Activated CD4-positive, alpha-beta memory T cell treated with anti-CD3 and anti-CD28 coated beads, Interleukin-2, amount 10 ng/mL, durations not matched to agents 7 days and 5 days (primary cell): Measurements from ENCODE around the gene MEGF11. TPM values are rescaled to one million over a fixed set of nuclear protein-coding genes. Genes with fewer than 3 reads are reported as not detected.

Source experiments
- CTCF ChIA-PET: fragments of 350-600 bp; sonication (Branson Sonifier 250); formaldehyde crosslinking; loops from one replicate; lab custom pipeline; 2021; ENCODE audit warnings: antibody characterized with exemption, inconsistent platforms; lab: Charles Lee
- POLR2A ChIA-PET: fragments of 350-600 bp; sonication (Branson Sonifier 250); formaldehyde crosslinking; loops from one replicate; lab custom pipeline; 2021; ENCODE audit warnings: antibody characterized with exemption; lab: Charles Lee
- DNase-seq: peaks from one replicate; pipeline ENCODE4 v3.0.0-alpha.2; 2020
- H3K27ac Mint-ChIP-seq: one replicate; pipeline ENCODE4 v1.8.0; 2021; ENCODE audit warnings: mild to moderate bottlenecking, mixed read lengths
- H3K27me3 Mint-ChIP-seq: one replicate; pipeline ENCODE4 v1.8.0; 2021; ENCODE audit warnings: mixed read lengths
- H3K36me3 Mint-ChIP-seq: one replicate; pipeline ENCODE4 v1.8.0; 2021; ENCODE audit warnings: low read depth, mixed read lengths
- H3K4me1 Mint-ChIP-seq: one replicate; pipeline ENCODE4 v1.8.0; 2021; ENCODE audit warnings: mixed read lengths
- H3K4me3 Mint-ChIP-seq: one replicate; pipeline ENCODE4 v1.8.0; 2021; ENCODE audit warnings: mild to moderate bottlenecking, mixed read lengths
- H3K9me3 Mint-ChIP-seq: one replicate; pipeline ENCODE4 v1.8.0; 2021; ENCODE audit warnings: mixed read lengths
- total RNA-seq, 2 experiments: library from RNA; stranded (reverse); gene quantifications; one replicate each; pipeline ENCODE4 v1.2.3, GENCODE V29; 2021

Gene MEGF11
- total RNA-seq, 2 experiments from 2014 or later = not detected

- H3K9me3 Mint-ChIP-seq = no peaks in the 10 kb centered on the region
- peaks cover 40% of the 10 kb centered on the region for H3K27me3 Mint-ChIP-seq
- no peak for DNase-seq
- ChIA-PET CTCF (no interaction called here), POLR2A (no interaction called here)
- H3K36me3 Mint-ChIP-seq = no peaks in the 10 kb centered on the region
- H3K4me1 Mint-ChIP-seq = no peaks in the 10 kb centered on the region
- no peak overlapping the region for H3K27ac Mint-ChIP-seq
- no peak overlapping the region for H3K4me3 Mint-ChIP-seq
Observed at GRCh38 chr15:66184936-66185790, 68.4 kb downstream of the MEGF11 start.

- POLR2A ChIA-PET = no interaction called here
- Mint-ChIP-seq H3K4me1 (no peaks in the 10 kb centered on the region), H3K9me3 (no peaks in the 10 kb centered on the region), H3K27ac (no peak overlapping the region), H3K4me3 (no peak overlapping the region), H3K36me3 (no peaks in the 10 kb centered on the region), H3K27me3 (peaks cover 45% of the 10 kb centered on the region)
- CTCF ChIA-PET = no interaction called here
- no peak for DNase-seq
Observed at GRCh38 chr15:66184492-66184891, 69.1 kb downstream of the MEGF11 start.

DNA sequence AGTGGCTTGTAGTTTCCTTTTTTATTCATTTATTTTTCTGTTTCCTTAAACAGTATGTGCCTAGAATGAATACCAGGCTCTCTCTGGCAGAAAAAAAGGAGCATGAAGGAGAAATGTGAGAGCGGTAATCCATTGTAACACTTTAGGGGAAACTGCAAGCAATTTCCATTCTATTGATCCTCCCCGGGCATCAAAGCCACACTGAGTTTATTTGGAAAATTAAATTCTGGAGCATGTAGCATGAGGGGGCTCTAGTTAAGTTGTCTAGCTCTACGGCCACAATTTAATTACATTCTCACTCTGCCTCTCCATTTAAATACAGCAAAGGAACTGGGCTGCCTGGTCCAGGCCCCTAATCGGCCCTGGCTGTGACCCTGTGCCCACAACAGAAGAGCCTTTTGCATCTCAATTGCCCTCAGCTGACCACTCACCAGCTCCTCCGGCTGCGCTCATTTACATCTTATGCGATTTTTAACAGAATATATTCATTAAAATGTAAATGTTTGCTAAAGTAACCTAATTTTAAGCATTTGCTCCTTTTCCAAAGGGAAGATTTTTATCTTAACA lies 72.9 kb downstream of the MEGF11 start:
- H3K4me1 Mint-ChIP-seq = no peaks in the 10 kb centered on the region
- POLR2A ChIA-PET = no interaction called here
- no peak for DNase-seq
- H3K27me3 Mint-ChIP-seq = peaks cover 60% of the 10 kb centered on the region
- H3K4me3 Mint-ChIP-seq = no peak overlapping the region
- no peak overlapping the region for H3K27ac Mint-ChIP-seq
- CTCF ChIA-PET = no interaction called here
- H3K36me3 Mint-ChIP-seq = no peaks in the 10 kb centered on the region
- H3K9me3 Mint-ChIP-seq = no peaks in the 10 kb centered on the region

GRCh38 chr15:66178531-66178910 lies 75.0 kb downstream of the MEGF11 start:
- CTCF ChIA-PET = no interaction called here
- Mint-ChIP-seq H3K9me3 (no peaks in the 10 kb centered on the region), H3K4me3 (no peak overlapping the region), H3K27ac (no peak overlapping the region), H3K27me3 (peaks cover 59% of the 10 kb centered on the region), H3K36me3 (no peaks in the 10 kb centered on the region), H3K4me1 (no peaks in the 10 kb centered on the region)
- POLR2A ChIA-PET = no interaction called here
- no peak for DNase-seq

DNA sequence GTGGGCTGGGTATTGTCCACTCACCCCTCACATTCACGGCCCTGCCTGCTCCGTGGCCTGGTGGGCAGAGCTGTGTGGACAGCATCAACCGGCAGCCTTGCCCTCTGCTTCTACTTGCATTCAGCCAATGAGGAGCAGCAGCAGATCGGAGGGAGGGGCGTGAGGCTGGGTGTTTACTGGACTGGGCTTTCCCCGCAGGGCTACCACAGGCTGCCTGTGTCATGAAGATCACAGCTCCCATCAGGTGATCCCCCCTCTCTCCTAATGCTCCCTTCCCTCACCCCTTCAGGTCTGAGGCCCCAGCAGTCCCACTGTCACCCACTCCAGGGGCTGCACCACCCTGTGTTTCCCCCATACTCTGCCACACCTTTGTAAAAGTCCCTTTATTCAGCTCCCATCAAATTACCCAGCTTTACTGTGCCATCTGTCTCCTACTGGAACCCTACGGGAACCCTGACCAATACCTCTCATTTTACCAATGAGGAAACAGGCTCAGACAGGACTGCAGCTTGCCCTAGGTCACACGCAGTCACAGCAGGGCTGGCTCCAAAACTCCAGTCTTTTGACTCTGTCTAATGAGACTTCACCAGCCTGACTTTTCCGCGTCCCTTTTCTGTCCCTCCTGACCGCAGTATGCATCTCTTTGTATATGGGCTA lies 81.1 kb downstream of the MEGF11 start:
- Mint-ChIP-seq H3K36me3 (no peaks in the 10 kb centered on the region), H3K4me3 (no peak overlapping the region), H3K27me3 (peaks cover 20% of the 10 kb centered on the region), H3K4me1 (no peaks in the 10 kb centered on the region), H3K27ac (no peak overlapping the region), H3K9me3 (no peaks in the 10 kb centered on the region)
- no peak for DNase-seq
- POLR2A ChIA-PET = no interaction called here
- CTCF ChIA-PET = no interaction called here

DNA sequence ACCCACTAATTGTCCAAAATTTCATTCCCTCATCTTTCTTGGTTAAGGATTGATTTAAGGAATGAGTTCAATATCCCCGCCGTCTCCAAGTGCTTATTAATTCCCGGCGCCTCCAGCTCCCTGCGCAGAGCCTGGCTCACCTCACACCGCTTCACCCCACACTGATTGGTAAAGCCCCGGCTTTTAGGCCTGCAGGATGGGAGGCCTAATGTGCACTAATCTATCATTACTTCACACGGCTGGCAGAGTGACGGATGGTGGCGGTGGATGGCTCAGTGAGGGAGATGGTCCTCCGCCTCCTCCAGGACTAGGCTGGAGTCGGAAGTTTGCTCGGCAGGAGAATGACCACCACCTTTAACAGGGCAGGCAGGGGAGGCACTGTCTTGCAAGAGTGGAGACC lies 81.7 kb downstream of the MEGF11 start:
- POLR2A ChIA-PET = no interaction called here
- CTCF ChIA-PET = no interaction called here
- peaks cover 20% of the 10 kb centered on the region for H3K27me3 Mint-ChIP-seq
- H3K9me3 Mint-ChIP-seq = no peaks in the 10 kb centered on the region
- no peak for DNase-seq
- H3K4me3 Mint-ChIP-seq = no peak overlapping the region
- H3K4me1 Mint-ChIP-seq = no peaks in the 10 kb centered on the region
- no peak overlapping the region for H3K27ac Mint-ChIP-seq
- no peaks in the 10 kb centered on the region for H3K36me3 Mint-ChIP-seq

DNA sequence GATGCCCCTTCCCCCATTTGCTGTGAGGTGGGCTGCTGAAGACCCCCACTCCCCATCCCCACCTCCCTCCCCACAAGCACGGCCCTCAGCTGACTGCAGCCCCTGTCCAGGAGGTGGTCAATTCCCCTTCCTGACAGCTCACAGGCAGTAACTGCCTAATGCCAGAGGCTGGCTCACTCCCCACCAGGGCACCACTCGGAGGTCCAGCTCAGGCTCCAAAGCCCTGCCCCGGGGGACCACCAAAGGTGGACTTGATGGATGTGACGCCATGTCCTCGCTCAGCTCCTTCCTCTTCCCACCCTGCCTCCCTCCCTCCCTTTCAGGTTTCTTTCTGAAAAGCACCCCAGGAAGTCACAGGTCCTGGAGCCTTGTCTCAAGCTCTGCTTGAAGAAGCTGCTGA lies 82.8 kb downstream of the MEGF11 start:
- ChIA-PET POLR2A (no interaction called here), CTCF (no interaction called here)
- Mint-ChIP-seq H3K4me1 (no peaks in the 10 kb centered on the region), H3K4me3 (no peak overlapping the region), H3K9me3 (no peaks in the 10 kb centered on the region), H3K36me3 (no peaks in the 10 kb centered on the region), H3K27me3 (peaks cover 16% of the 10 kb centered on the region), H3K27ac (no peak overlapping the region)
- no peak for DNase-seq

DNA sequence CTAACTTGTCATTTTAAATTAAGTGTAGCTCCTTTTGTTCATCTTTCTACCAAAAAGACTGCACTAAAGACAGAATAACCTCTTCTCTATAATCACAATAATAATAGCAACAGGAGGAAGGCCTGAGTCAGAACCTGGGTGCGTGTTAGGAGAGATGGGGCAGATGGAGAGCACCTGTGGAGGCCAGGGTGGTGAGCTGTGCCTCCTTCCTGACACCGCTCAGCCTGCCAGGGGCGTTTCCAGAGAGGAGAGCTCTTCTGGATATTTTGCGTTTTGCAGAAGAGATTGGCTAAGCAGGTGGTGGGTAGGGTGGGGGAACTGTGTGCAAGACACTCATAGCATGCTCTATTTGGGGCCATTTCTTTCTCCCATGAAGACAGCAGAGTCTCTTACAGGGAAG lies 83.5 kb downstream of the MEGF11 start:
- H3K36me3 Mint-ChIP-seq = no peaks in the 10 kb centered on the region
- no peak overlapping the region for H3K27ac Mint-ChIP-seq
- H3K4me1 Mint-ChIP-seq = no peaks in the 10 kb centered on the region
- ChIA-PET CTCF (no interaction called here), POLR2A (no interaction called here)
- H3K9me3 Mint-ChIP-seq = no peaks in the 10 kb centered on the region
- H3K4me3 Mint-ChIP-seq = no peak overlapping the region
- DNase-seq = no peak
- peaks cover 9% of the 10 kb centered on the region for H3K27me3 Mint-ChIP-seq

- no peak for DNase-seq
- Mint-ChIP-seq H3K4me1 (no peaks in the 10 kb centered on the region), H3K27me3 (peaks cover 5% of the 10 kb centered on the region), H3K9me3 (no peaks in the 10 kb centered on the region), H3K36me3 (no peaks in the 10 kb centered on the region), H3K27ac (no peak overlapping the region), H3K4me3 (no peak overlapping the region)
- ChIA-PET CTCF (no interaction called here), POLR2A (no interaction called here)
Observed at GRCh38 chr15:66169625-66170024, 83.9 kb downstream of the MEGF11 start.

GRCh38 chr15:66169023-66169422 lies 84.5 kb downstream of the MEGF11 start:
- Mint-ChIP-seq H3K4me3 (no peak overlapping the region), H3K36me3 (no peaks in the 10 kb centered on the region), H3K9me3 (no peaks in the 10 kb centered on the region), H3K4me1 (no peaks in the 10 kb centered on the region), H3K27me3 (no peaks in the 10 kb centered on the region), H3K27ac (no peak overlapping the region)
- CTCF ChIA-PET = no interaction called here
- POLR2A ChIA-PET = no interaction called here
- DNase-seq = no peak

GRCh38 chr15:66167854-66168253 lies 85.7 kb downstream of the MEGF11 start:
- H3K4me1 Mint-ChIP-seq = no peaks in the 10 kb centered on the region
- no peak overlapping the region for H3K27ac Mint-ChIP-seq
- no peaks in the 10 kb centered on the region for H3K36me3 Mint-ChIP-seq
- CTCF ChIA-PET = interaction anchor here (1.0 kb wide), 1 partner anchor 25 kb away, joined by 3 read pairs; no protein-coding TSS in a partner anchor
- H3K27me3 Mint-ChIP-seq = no peaks in the 10 kb centered on the region
- H3K4me3 Mint-ChIP-seq = no peak overlapping the region
- no peak for DNase-seq
- no peaks in the 10 kb centered on the region for H3K9me3 Mint-ChIP-seq
- POLR2A ChIA-PET = no interaction called here

- CTCF ChIA-PET = no interaction called here
- no peaks in the 10 kb centered on the region for H3K9me3 Mint-ChIP-seq
- DNase-seq = no peak
- no peaks in the 10 kb centered on the region for H3K36me3 Mint-ChIP-seq
- POLR2A ChIA-PET = no interaction called here
- H3K4me1 Mint-ChIP-seq = no peaks in the 10 kb centered on the region
- no peak overlapping the region for H3K4me3 Mint-ChIP-seq
- H3K27ac Mint-ChIP-seq = no peak overlapping the region
- H3K27me3 Mint-ChIP-seq = peaks cover 5% of the 10 kb centered on the region
Observed at GRCh38 chr15:66165856-66166255, 87.7 kb downstream of the MEGF11 start.

DNA sequence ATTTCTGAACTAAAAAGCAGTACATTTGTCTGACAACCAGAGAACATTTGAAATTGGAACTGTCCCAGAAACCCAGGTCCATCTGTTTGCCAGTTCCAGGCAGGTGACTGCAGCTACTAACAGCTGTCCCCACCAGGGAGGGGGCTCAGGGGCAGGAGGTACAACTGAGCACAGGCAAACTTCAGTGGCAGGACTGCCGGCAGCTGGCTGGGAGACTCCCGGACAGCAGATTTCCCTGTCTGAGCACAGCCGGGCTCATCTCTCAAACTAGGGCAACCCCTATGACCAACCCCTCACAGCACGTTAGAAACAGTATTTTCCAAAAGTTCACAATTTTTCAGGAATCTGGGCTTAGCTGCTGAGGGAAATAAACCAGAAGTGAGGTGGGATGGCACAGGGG lies 88.8 kb downstream of the MEGF11 start:
- Mint-ChIP-seq H3K27me3 (peaks cover 5% of the 10 kb centered on the region), H3K27ac (no peak overlapping the region), H3K36me3 (no peaks in the 10 kb centered on the region), H3K4me1 (no peaks in the 10 kb centered on the region), H3K4me3 (no peak overlapping the region), H3K9me3 (no peaks in the 10 kb centered on the region)
- ChIA-PET POLR2A (no interaction called here), CTCF (no interaction called here)
- no peak for DNase-seq
